ENCODE data around the gene AURKA.

Gene AURKA

DNA sequence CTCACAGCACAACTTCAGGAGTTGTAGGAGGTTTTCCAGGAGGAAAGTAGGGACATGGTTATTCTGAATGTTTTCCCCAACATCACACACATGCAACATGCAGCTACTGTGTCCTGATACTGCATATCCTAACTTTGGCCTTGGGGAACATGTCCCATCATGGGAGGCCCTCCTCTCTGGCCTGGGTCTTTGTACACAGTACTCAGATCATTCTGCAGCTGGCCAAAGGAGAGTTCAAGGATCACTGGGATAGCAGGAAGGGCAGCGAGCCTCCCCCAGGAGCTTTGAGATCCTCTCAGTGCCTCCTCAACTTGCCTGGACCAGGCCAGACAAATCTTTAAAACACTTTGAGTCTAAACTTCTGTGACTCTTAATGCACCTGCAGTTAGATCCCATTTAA lies 32.9 kb upstream of the AURKA start:
- no peaks in the 10 kb centered on the region for H4K20me1 ChIP-seq (ENCODE audit: insufficient read depth, low read length)
- H3K27ac ChIP-seq (ENCODE audit: low read length), result no peak overlapping the region
- H3K79me2 ChIP-seq (ENCODE audit: insufficient read depth, low read length), result no peaks in the 10 kb centered on the region
- no peaks in the 10 kb centered on the region for H3K9me3 ChIP-seq (ENCODE audit: insufficient read depth, low read length, severe bottlenecking)
- H3K9ac ChIP-seq (ENCODE audit: low read depth, low read length), result no peak overlapping the region
- ATAC-seq (ENCODE audit: insufficient read depth, low read depth) (no peak), DNase-seq (no peak)
- H3K36me3 ChIP-seq (ENCODE audit: insufficient read depth, low read length), result no peaks in the 10 kb centered on the region
- H2AFZ ChIP-seq (ENCODE audit: low read depth, low read length), result no peak overlapping the region
- H3K4me1 ChIP-seq (ENCODE audit: insufficient read depth, low read length), result peaks cover 7% of the 10 kb centered on the region
- H3K4me3 ChIP-seq (ENCODE audit: low read depth in 1 of 2, low read length in 2 of 2), result no peak overlapping the region
- no peak overlapping the region for H3K4me2 ChIP-seq (ENCODE audit: insufficient read depth, low read length)
- no peak for TF ChIP-seq EZH2 (IDR thresholded peaks at IDR 0.05; ENCODE audit: borderline replicate concordance, low read depth, low read length, severe bottlenecking)
- TF ChIP-seq, protein P1, sequence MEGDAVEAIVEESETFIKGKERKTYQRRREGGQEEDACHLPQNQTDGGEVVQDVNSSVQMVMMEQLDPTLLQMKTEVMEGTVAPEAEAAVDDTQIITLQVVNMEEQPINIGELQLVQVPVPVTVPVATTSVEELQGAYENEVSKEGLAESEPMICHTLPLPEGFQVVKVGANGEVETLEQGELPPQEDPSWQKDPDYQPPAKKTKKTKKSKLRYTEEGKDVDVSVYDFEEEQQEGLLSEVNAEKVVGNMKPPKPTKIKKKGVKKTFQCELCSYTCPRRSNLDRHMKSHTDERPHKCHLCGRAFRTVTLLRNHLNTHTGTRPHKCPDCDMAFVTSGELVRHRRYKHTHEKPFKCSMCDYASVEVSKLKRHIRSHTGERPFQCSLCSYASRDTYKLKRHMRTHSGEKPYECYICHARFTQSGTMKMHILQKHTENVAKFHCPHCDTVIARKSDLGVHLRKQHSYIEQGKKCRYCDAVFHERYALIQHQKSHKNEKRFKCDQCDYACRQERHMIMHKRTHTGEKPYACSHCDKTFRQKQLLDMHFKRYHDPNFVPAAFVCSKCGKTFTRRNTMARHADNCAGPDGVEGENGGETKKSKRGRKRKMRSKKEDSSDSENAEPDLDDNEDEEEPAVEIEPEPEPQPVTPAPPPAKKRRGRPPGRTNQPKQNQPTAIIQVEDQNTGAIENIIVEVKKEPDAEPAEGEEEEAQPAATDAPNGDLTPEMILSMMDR (IDR thresholded peaks at IDR 0.05; ENCODE audit: borderline replicate concordance, extremely low read depth, low read length, poor library complexity, severe bottlenecking), result no peak
- no peaks in the 10 kb centered on the region for H3K27me3 ChIP-seq (ENCODE audit: insufficient read depth, low read length, poor library complexity)

DNA sequence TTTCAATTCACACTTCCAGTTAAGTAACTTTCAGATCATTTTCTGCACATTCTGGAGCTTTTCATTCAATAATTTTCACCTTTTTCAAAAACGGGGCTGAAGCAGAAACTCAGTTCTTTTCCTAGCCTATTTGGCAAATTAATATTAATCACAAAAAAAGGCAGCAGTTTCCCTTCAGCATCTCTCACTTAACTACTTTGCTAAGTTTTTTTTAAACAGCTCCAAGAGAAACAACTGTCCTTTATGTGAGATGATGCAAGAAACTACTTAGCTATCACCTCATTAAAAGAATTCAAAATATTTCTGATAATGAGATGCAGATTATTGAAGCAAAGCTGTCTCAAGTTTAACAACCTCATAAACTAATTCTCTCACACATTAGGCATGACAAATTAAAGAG lies 31.9 kb upstream of the AURKA start:
- no peak overlapping the region for H3K4me2 ChIP-seq (ENCODE audit: insufficient read depth, low read length)
- H3K27me3 ChIP-seq (ENCODE audit: insufficient read depth, low read length, poor library complexity), result no peaks in the 10 kb centered on the region
- H3K27ac ChIP-seq (ENCODE audit: low read length), result no peak overlapping the region
- ATAC-seq (ENCODE audit: insufficient read depth, low read depth) (no peak), DNase-seq (no peak)
- H3K79me2 ChIP-seq (ENCODE audit: insufficient read depth, low read length), result no peaks in the 10 kb centered on the region
- H3K9ac ChIP-seq (ENCODE audit: low read depth, low read length), result no peak overlapping the region
- no peak overlapping the region for H2AFZ ChIP-seq (ENCODE audit: low read depth, low read length)
- no peaks in the 10 kb centered on the region for H3K9me3 ChIP-seq (ENCODE audit: insufficient read depth, low read length, severe bottlenecking)
- no peaks in the 10 kb centered on the region for H3K4me1 ChIP-seq (ENCODE audit: insufficient read depth, low read length)
- TF ChIP-seq EZH2 (IDR thresholded peaks at IDR 0.05; ENCODE audit: borderline replicate concordance, low read depth, low read length, severe bottlenecking), result no peak
- TF ChIP-seq, protein P1 (IDR thresholded peaks at IDR 0.05; ENCODE audit: borderline replicate concordance, extremely low read depth, low read length, poor library complexity, severe bottlenecking), result no peak
- H4K20me1 ChIP-seq (ENCODE audit: insufficient read depth, low read length), result no peaks in the 10 kb centered on the region
- no peak overlapping the region for H3K4me3 ChIP-seq (ENCODE audit: low read depth in 1 of 2, low read length in 2 of 2)
- H3K36me3 ChIP-seq (ENCODE audit: insufficient read depth, low read length), result no peaks in the 10 kb centered on the region

DNA sequence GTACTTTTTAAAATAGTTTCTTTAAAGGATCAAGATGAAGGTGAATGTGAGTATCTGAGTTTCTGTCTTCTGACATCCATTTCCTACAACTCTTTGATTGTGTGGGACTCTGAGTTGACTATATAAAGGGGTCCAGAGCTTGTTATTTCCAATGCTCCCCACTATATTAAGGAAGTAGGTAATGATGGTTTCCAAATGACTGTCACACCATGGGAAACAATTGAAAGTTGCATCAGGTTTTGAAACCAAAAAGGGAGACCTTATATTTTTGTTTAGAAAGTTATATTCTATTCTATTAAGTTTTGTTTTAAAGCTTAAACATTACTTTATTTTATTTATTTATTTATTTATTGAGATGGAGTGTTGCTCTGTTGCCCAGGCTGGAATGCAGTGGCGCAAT lies 31.2 kb upstream of the AURKA start:
- H3K4me1 ChIP-seq (ENCODE audit: insufficient read depth, low read length), result no peaks in the 10 kb centered on the region
- H2AFZ ChIP-seq (ENCODE audit: low read depth, low read length), result no peak overlapping the region
- H4K20me1 ChIP-seq (ENCODE audit: insufficient read depth, low read length), result no peaks in the 10 kb centered on the region
- no peak overlapping the region for H3K27ac ChIP-seq (ENCODE audit: low read length)
- no peaks in the 10 kb centered on the region for H3K36me3 ChIP-seq (ENCODE audit: insufficient read depth, low read length)
- TF ChIP-seq EZH2 (IDR thresholded peaks at IDR 0.05; ENCODE audit: borderline replicate concordance, low read depth, low read length, severe bottlenecking), result no peak
- TF ChIP-seq, protein P1 (IDR thresholded peaks at IDR 0.05; ENCODE audit: borderline replicate concordance, extremely low read depth, low read length, poor library complexity, severe bottlenecking), result no peak
- no peak for DNase-seq
- no peak for ATAC-seq (ENCODE audit: insufficient read depth, low read depth)
- no peak overlapping the region for H3K4me3 ChIP-seq (ENCODE audit: low read depth in 1 of 2, low read length in 2 of 2)
- no peak overlapping the region for H3K9ac ChIP-seq (ENCODE audit: low read depth, low read length)
- no peaks in the 10 kb centered on the region for H3K79me2 ChIP-seq (ENCODE audit: insufficient read depth, low read length)
- no peak overlapping the region for H3K4me2 ChIP-seq (ENCODE audit: insufficient read depth, low read length)
- H3K9me3 ChIP-seq (ENCODE audit: insufficient read depth, low read length, severe bottlenecking), result no peaks in the 10 kb centered on the region
- no peaks in the 10 kb centered on the region for H3K27me3 ChIP-seq (ENCODE audit: insufficient read depth, low read length, poor library complexity)

DNA sequence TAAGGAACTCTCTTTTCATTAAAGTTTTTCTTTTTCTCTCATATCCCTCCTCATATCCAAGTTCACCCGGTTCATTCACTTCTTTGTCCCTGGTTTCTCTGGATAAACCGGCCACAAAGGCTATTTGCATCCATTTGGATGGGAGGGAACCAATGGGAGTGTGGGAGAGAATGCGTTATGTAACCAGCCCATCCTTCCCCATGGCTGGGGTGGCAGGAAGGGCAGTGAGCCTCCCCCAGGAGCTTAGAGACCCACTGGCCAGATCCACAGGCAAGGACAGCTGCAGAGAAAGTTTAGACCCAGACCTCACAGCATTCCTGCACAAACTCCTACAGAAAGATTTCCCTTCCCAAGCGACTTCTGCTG lies 30.8 kb upstream of the AURKA start:
- H3K4me2 ChIP-seq (ENCODE audit: insufficient read depth, low read length), result no peak overlapping the region
- TF ChIP-seq EZH2 (IDR thresholded peaks at IDR 0.05; ENCODE audit: borderline replicate concordance, low read depth, low read length, severe bottlenecking), result no peak
- TF ChIP-seq, protein P1 (IDR thresholded peaks at IDR 0.05; ENCODE audit: borderline replicate concordance, extremely low read depth, low read length, poor library complexity, severe bottlenecking), result no peak
- no peak overlapping the region for H3K4me3 ChIP-seq (ENCODE audit: low read depth in 1 of 2, low read length in 2 of 2)
- H4K20me1 ChIP-seq (ENCODE audit: insufficient read depth, low read length), result no peaks in the 10 kb centered on the region
- DNase-seq (no peak), ATAC-seq (ENCODE audit: insufficient read depth, low read depth) (no peak)
- no peak overlapping the region for H3K27ac ChIP-seq (ENCODE audit: low read length)
- H2AFZ ChIP-seq (ENCODE audit: low read depth, low read length), result no peak overlapping the region
- no peaks in the 10 kb centered on the region for H3K79me2 ChIP-seq (ENCODE audit: insufficient read depth, low read length)
- no peaks in the 10 kb centered on the region for H3K4me1 ChIP-seq (ENCODE audit: insufficient read depth, low read length)
- H3K36me3 ChIP-seq (ENCODE audit: insufficient read depth, low read length), result no peaks in the 10 kb centered on the region
- H3K9me3 ChIP-seq (ENCODE audit: insufficient read depth, low read length, severe bottlenecking), result no peaks in the 10 kb centered on the region
- H3K9ac ChIP-seq (ENCODE audit: low read depth, low read length), result no peak overlapping the region
- no peaks in the 10 kb centered on the region for H3K27me3 ChIP-seq (ENCODE audit: insufficient read depth, low read length, poor library complexity)

Measured in DND-41 (cell line).